Brain microvascular endothelial cell (primary cell): ENCODE data around the gene MARVELD3.

Experiments
- DNase-seq: peaks from one replicate; pipeline ENCODE4 v3.0.0-alpha.2; 2020
- H3K27ac ChIP-seq: fragments of 250-450 bp; sonication (Bioruptor Pico); 2 replicates; pipeline ENCODE4 v1.5.1; 2020; ENCODE audit warnings: mild to moderate bottlenecking, moderate library complexity
- H3K27me3 ChIP-seq: fragments of 250-450 bp; sonication (Bioruptor Pico); replicated peaks from 2 replicates; pipeline ENCODE4 v1.5.1; 2020; ENCODE audit warnings: mild to moderate bottlenecking
- H3K36me3 ChIP-seq: fragments of 250-450 bp; sonication (Bioruptor Pico); replicated peaks from 2 replicates; pipeline ENCODE4 v1.5.1; 2020; ENCODE audit warnings: mild to moderate bottlenecking
- H3K4me3 ChIP-seq: 2 replicates; pipeline ENCODE4 v1.5.1; 2011; ENCODE audit warnings: low read depth, mild to moderate bottlenecking, control low read depth, low read length, moderate library complexity
- in situ Hi-C: cut with HindIII; loops from 2 replicates; pipeline ENCODE4 v1.10.0; 2017; ENCODE audit warnings: low sequenced_read_pairs, low pct_ligation_motif_present
- TF ChIP-seq, protein P1 (sequence below): IDR thresholded peaks from 2 replicates; pipeline ENCODE4 v1.5.1; 2011; ENCODE audit warnings: low read depth, mild to moderate bottlenecking, moderate library complexity, low read length, control low read depth, inconsistent platforms; ENCODE audit errors: missing control alignments

MARVELD3 gene

DNA sequence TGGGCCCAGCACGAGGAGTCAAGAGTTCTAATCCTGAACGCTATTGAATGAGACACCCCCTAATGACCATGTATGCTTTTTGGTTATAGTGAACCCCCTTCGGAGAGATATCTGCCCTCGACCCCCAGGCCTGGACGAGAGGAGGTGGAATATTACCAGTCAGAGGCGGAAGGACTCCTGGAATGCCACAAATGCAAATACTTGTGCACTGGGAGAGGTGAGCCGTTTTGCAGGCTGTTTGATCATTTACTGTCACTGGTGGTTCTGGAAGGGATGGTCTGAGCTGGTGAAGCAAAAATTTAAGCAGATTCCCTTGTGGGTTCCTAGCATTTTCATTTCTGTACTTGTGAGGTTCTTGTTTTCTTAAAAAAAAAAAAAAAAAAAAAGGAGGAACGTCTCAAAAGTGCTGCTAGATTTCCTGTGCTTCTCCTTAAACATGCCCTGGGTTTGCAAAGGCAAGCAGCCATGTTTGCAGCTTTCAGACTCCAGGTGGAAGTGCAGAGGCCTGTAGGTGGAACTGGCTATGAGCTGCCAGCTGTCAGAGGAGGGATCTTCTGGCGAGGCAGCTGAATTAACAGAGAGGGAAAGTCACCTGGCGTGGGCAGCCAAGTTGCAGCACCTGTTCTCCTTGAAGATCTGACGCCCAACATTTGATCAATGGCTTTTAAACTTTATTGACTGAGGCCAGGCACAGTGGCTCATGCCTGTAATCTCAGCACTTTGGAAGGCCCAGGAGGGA, 3.5 kb downstream of the MARVELD3 start:
- Histone ChIP-seq H3K36me3 (no peaks in the 10 kb centered on the region), H3K27ac (no peak overlapping the region)
- in situ Hi-C loops: no loop called here

GRCh38 chr16:71630808-71631207, 4.8 kb downstream of the MARVELD3 start:
- in situ Hi-C loops: no loop called here
- DNase-seq: no peak
- TF ChIP-seq, protein P1, sequence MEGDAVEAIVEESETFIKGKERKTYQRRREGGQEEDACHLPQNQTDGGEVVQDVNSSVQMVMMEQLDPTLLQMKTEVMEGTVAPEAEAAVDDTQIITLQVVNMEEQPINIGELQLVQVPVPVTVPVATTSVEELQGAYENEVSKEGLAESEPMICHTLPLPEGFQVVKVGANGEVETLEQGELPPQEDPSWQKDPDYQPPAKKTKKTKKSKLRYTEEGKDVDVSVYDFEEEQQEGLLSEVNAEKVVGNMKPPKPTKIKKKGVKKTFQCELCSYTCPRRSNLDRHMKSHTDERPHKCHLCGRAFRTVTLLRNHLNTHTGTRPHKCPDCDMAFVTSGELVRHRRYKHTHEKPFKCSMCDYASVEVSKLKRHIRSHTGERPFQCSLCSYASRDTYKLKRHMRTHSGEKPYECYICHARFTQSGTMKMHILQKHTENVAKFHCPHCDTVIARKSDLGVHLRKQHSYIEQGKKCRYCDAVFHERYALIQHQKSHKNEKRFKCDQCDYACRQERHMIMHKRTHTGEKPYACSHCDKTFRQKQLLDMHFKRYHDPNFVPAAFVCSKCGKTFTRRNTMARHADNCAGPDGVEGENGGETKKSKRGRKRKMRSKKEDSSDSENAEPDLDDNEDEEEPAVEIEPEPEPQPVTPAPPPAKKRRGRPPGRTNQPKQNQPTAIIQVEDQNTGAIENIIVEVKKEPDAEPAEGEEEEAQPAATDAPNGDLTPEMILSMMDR: no peak

More for the DNA sequence above, 3.5 kb downstream of the MARVELD3 start:
- H3K4me3 ChIP-seq: no peak overlapping the region
- H3K27me3 ChIP-seq: peaks cover 15% of the 10 kb centered on the region
- TF ChIP-seq, protein P1: no peak
- no peak for DNase-seq

GRCh38 chr16:71631776-71632175, 5.8 kb downstream of the MARVELD3 start:
- Histone ChIP-seq H3K36me3 (no peaks in the 10 kb centered on the region), H3K27me3 (peaks cover 4% of the 10 kb centered on the region), H3K4me3 (no peak overlapping the region), H3K27ac (no peak overlapping the region)
- DNase-seq: no peak
- TF ChIP-seq, protein P1: no peak
- in situ Hi-C loops: no loop called here

More at GRCh38 chr16:71630808-71631207, 4.8 kb downstream of the MARVELD3 start:
- H3K36me3 ChIP-seq: no peaks in the 10 kb centered on the region
- H3K4me3 ChIP-seq: no peak overlapping the region
- peaks cover 12% of the 10 kb centered on the region for H3K27me3 ChIP-seq
- no peak overlapping the region for H3K27ac ChIP-seq

DNA sequence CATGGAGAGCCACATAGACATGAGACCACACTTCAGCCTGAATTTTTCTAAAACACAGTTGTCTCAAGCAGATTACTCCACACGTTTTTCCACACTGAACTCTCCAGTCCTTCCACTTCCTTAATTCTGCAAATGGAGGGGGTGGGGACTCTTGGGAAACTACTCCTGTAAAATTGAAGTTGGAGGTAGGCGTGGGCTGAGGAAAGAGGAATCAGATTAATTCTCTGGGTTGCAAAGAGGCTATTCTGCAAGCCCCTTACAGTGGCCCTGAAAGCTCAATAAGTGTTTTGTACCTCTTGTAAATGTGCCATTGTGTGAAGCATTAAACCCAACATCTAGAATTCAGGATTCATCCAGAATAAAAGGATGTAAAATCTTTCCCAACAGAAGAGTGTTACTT, 9.6 kb downstream of the MARVELD3 start:
- DNase-seq: no peak
- in situ Hi-C loops: no loop called here
- Histone ChIP-seq H3K27ac (no peak overlapping the region), H3K4me3 (no peak overlapping the region), H3K36me3 (peaks cover 2% of the 10 kb centered on the region), H3K27me3 (no peaks in the 10 kb centered on the region)
- TF ChIP-seq, protein P1: no peak

DNA sequence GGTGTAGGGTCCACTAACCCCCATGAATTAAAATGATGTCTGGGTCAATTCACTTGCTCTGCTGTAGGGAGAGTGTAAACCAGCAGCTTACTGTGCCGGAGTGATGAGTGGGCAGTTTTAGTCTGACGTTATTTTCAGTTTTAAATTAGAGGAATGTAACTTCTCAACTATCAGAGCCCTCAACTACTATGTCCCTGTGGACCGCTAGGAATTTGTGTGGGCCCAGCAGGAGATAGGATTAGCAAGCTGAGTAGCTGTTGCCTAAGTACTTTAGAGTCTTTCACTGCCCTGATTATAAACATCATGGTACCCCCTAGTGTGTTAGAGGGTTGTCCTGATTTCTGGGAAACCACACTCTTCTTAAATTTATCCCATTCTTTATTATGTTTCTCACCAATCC, 11.4 kb downstream of the MARVELD3 start:
- peak overlapping the region; percentile 16 for H3K27ac ChIP-seq
- in situ Hi-C loops: no loop called here
- H3K36me3 ChIP-seq: peaks cover 2% of the 10 kb centered on the region
- no peak overlapping the region for H3K4me3 ChIP-seq
- no peaks in the 10 kb centered on the region for H3K27me3 ChIP-seq
- peak; percentile 90 for DNase-seq
- TF ChIP-seq, protein P1: no peak

GRCh38 chr16:71645450-71645849, 19.5 kb downstream of the MARVELD3 start:
- H3K27me3 ChIP-seq: no peaks in the 10 kb centered on the region
- peaks cover 5% of the 10 kb centered on the region for H3K36me3 ChIP-seq
- TF ChIP-seq, protein P1: peak; percentile 73
- H3K4me3 ChIP-seq: no peak overlapping the region
- peak; percentile 44 for DNase-seq
- in situ Hi-C loops: no loop called here
- H3K27ac ChIP-seq: no peak overlapping the region
